Measurements from ENCODE around the gene RASSF8.

The RASSF8 gene

GRCh38 chr12:25960961-25961360, 2.5 kb downstream of the RASSF8 start:
- no peak for DNase-seq (ENCODE audit: low read depth in 2 of 2, low spot score in 1 of 2)

DNA sequence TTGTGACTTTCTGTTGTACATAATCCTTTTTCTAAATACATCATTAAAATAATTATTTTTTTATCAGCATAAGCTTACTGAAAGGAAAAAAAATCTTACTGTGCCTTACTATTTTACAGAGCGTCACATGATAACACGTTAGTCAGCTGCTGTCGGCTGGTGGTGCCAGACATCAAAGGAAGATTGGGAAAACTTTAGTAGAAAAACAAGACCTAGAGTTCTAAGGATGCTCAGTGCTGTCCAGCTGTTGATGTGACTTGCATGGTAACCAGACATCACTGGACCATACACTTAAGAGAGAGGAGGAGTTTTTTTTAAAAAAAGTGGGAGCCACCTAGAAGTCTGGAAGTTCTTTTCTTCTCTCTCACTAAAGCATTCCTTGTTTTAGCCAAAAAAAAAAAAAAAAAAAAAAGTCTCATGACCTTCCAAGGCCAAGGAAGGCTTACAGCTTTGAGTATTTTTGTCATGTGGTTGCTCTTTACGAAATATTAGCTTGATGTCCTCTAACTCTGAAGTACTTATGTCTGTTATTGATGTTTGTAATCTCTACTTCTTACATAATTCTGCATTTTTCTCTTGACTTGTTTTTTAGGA, 4.5 kb downstream of the RASSF8 start:
- no peak for DNase-seq (ENCODE audit: low read depth in 2 of 2, low spot score in 1 of 2)

- DNase-seq (ENCODE audit: low read depth in 2 of 2, low spot score in 1 of 2), result no peak
These were observed 7.2 kb downstream of the RASSF8 start for GRCh38 chr12:25965682-25966081.

GRCh38 chr12:25970082-25970481, 11.6 kb downstream of the RASSF8 start:
- no peak for DNase-seq (ENCODE audit: low read depth in 2 of 2, low spot score in 1 of 2)

GRCh38 chr12:25970916-25971653, 12.6 kb downstream of the RASSF8 start:
- no peak for DNase-seq (ENCODE audit: low read depth in 2 of 2, low spot score in 1 of 2)

DNA sequence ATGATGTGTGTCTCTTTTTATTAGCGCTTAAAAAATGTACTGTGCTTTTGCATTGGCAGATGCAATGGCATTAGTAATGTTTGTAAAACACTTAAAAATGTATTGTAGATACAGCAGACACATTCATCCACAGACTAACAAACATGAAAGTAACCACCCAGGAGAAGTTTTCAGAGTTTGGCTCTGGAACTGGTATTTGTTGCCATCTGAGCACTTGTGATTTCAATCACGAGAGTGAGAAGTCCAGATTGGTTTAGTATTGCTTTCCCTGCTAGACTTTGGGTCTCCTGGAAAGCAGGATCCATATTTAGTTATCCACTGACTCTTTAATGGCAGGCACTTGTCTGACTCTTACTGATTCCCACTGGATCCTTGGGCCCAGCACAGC, 13.2 kb downstream of the RASSF8 start:
- DNase-seq (ENCODE audit: low read depth in 2 of 2, low spot score in 1 of 2), result no peak

DNA sequence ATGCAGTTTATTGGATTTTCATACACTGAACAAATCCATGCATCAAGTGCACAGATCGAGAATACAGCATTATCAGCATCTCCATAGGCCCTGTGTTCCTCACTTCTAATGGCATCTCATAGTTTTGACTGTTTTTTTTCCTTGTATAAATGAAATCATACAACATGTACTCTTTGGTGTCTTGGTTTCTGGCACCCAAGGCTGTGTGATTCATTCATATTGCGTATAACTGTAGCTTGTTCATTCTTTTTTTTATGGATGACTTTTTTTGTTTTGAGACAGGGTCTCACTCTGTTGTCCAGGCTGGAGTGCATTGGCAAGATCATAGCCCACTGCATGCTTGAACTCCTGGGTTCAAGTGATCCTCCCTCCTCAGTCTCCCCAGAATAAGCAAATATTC, 14.3 kb downstream of the RASSF8 start:
- DNase-seq (ENCODE audit: low read depth in 2 of 2, low spot score in 1 of 2), result no peak

- DNase-seq (ENCODE audit: low read depth in 2 of 2, low spot score in 1 of 2), result no peak
These were observed 16.7 kb downstream of the RASSF8 start for GRCh38 chr12:25975179-25975578.

DNA sequence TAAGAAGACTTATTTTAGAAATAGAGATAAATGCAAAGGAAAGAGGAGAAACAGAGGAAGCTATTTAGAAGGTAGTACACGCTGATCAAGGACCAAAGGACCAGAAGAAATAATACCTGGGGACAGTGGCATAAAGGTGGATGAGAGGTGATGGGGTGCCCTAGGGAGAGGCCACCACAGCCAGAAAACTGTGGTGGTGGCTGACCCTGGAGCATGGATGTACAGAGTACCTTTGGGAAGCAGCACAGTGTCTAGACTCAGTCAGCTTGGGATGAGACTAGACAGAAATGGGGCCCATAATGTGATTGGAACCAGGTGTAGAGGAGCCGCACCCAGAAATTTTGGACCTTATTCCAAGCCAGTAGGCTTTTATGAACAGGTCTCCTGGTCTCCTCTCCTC, 17.2 kb downstream of the RASSF8 start:
- DNase-seq (ENCODE audit: low read depth in 2 of 2, low spot score in 1 of 2), result no peak

DNA sequence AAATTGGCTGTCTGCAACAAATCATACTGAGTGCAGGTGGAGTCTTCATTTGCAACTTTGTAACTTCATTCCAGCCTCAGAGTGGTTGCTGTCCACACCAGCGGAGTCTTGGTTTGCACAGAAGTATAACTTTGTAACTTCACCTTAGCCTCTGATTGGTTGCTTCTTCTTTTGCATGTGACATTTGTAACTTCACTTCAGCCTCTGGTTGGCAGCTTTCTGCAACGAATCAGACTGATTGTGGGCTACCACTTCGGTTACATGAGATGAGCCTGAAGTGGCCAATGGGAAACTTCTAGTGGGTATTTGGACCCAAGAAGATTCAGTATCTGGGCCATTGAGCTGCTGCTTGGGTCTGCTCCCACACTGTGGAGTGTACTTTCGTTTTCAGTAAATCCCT, 17.8 kb downstream of the RASSF8 start:
- no peak for DNase-seq (ENCODE audit: low read depth in 2 of 2, low spot score in 1 of 2)

DNA sequence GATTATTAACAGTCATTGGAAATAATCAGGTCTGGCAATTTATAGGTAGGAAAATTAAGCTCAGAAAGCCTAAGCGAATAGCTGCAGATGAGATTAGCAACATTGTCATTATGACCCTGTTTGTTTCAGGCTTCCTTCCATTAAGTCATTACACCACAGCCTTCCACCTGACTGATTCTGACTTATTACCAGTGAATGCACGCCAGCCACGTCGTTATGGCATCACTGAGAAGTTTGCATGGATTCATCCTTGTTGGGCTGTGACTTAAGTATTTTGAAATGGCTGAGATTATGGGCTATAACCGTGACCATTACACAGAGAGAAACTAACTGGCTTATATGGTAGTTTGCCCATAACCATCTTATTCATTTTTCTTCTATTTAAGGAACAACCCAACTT, 18.6 kb downstream of the RASSF8 start:
- DNase-seq (ENCODE audit: low read depth in 2 of 2, low spot score in 1 of 2), result no peak

- DNase-seq (ENCODE audit: low read depth in 2 of 2, low spot score in 1 of 2), result no peak
These were observed 20.6 kb downstream of the RASSF8 start for GRCh38 chr12:25979059-25979458.

GRCh38 chr12:25979563-25979962, 21.1 kb downstream of the RASSF8 start:
- no peak for DNase-seq (ENCODE audit: low read depth in 2 of 2, low spot score in 1 of 2)

DNA sequence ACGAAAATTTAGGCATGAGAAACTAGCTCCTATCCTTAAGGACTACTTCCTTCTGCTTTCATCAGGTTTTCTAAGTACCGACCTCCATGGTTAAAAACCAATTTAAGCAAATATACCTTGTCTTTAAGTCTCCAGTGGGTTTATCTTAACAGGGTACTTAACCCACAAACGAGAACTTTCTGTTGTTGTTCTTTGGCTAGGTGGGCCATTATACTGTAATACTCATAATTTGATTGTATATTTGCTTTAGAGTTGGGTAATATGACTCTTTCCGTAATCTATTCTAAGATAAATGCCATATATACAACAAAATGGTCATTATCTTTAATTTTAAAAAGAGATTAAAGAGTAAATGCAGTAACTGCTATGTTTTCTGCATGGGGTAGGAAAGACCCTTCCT, 21.6 kb downstream of the RASSF8 start:
- DNase-seq (ENCODE audit: low read depth in 2 of 2, low spot score in 1 of 2), result no peak

- DNase-seq (ENCODE audit: low read depth in 2 of 2, low spot score in 1 of 2), result no peak
These were observed 23.1 kb downstream of the RASSF8 start for GRCh38 chr12:25981597-25981996.

DNA sequence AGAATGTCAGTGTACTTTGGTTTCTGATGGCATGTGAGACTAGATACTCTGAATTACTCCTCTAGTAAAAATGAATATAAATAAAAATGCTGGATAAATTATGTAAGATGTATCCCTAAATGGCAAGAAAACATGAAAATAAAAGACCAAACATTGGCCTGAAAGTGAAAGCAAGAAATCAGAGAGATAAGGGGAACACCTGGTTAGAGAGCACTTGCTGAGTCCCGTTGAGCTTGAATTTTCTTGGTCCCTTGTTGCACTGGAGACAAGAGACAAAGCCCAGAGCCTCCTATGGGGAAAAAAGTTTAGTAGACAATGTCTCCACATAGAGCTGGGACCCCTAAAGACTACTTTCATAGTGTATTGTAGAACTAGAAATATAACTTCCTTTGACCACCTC, 23.9 kb downstream of the RASSF8 start:
- DNase-seq (ENCODE audit: low read depth in 2 of 2, low spot score in 1 of 2), result no peak

- DNase-seq (ENCODE audit: low read depth in 2 of 2, low spot score in 1 of 2), result no peak
These were observed 25.1 kb downstream of the RASSF8 start for GRCh38 chr12:25983625-25984024.

- DNase-seq (ENCODE audit: low read depth in 2 of 2, low spot score in 1 of 2), result no peak
These were observed 26.3 kb downstream of the RASSF8 start for GRCh38 chr12:25984759-25985158.

- DNase-seq (ENCODE audit: low read depth in 2 of 2, low spot score in 1 of 2), result no peak
These were observed 27.1 kb downstream of the RASSF8 start for GRCh38 chr12:25985316-25986175.

- no peak for DNase-seq (ENCODE audit: low read depth in 2 of 2, low spot score in 1 of 2)
These were observed 27.7 kb downstream of the RASSF8 start for GRCh38 chr12:25986180-25986579.

GRCh38 chr12:25988505-25988904, 30.0 kb downstream of the RASSF8 start:
- DNase-seq (ENCODE audit: low read depth in 2 of 2, low spot score in 1 of 2), result no peak

DNA sequence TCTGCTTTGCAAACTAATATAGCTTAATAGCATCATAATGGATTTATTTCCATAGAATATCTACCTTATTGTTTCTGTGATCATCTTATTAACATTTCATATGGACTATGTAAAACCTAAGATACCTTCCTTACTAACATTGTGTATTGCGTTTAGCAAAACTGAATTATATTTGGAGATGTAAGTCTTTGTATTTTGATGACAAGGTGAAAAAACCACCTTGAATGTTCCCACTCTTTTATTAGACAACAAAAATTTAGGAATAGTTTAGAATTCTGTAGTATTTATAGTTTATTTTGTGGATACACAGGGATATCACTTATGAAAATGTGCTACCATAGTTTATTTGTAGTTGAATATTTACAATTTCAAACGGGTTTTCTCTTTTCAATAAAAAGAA, 32.0 kb downstream of the RASSF8 start:
- no peak for DNase-seq (ENCODE audit: low read depth in 2 of 2, low spot score in 1 of 2)
